GM21423 (cell line): ENCODE measurements around the gene EHMT2.
"Not testable (repeated sequence)": the region's sequence is repeated elsewhere in the genome, so short reads cannot be mapped to it uniquely, and the experiment has no call there.

Source experiments
- ATAC-seq: cut with Tn5 transposase; IDR thresholded peaks from one replicate; pipeline ENCODE4 v1.9.1; 2021; ENCODE audit warnings: mild to moderate bottlenecking, moderate library complexity; ENCODE audit not compliant: unreplicated experiment

EHMT2 gene

GRCh38 chr6:31874084-31874670 is 23.3 kb downstream of the EHMT2 start:
- ATAC-seq, result no peak

- ATAC-seq, result no peak
Measured at GRCh38 chr6:31871046-31871659, 26.3 kb downstream of the EHMT2 start.

GRCh38 chr6:31870385-31870921 is 27.0 kb downstream of the EHMT2 start:
- no peak for ATAC-seq

GRCh38 chr6:31869343-31869742 is 28.2 kb downstream of the EHMT2 start:
- ATAC-seq, result no peak

- not testable (repeated sequence) for ATAC-seq
Measured at GRCh38 chr6:31868658-31868971, 28.9 kb downstream of the EHMT2 start.

- no peak for ATAC-seq
Measured at GRCh38 chr6:31865205-31866118, 32.0 kb downstream of the EHMT2 start.

GRCh38 chr6:31864818-31865204 is 32.7 kb downstream of the EHMT2 start:
- no peak for ATAC-seq

GRCh38 chr6:31864123-31864562 is 33.4 kb downstream of the EHMT2 start:
- ATAC-seq, result not testable (repeated sequence)

- ATAC-seq, result peak; percentile 95
Measured at GRCh38 chr6:31862344-31863235, 34.9 kb downstream of the EHMT2 start, which contains the start of gene NEU1. TSS of gene NEU1 (minus strand) at chr6:31862821. CDS start at chr6:31862776, 45 bp downstream.

- ATAC-seq, result no peak
Measured at GRCh38 chr6:31861919-31862343, 35.6 kb downstream of the EHMT2 start.

- no peak for ATAC-seq
Measured at GRCh38 chr6:31861150-31861549, 36.3 kb downstream of the EHMT2 start.

- no peak for ATAC-seq
Measured at GRCh38 chr6:31860349-31860748, 37.1 kb downstream of the EHMT2 start.

- no peak for ATAC-seq
Measured at GRCh38 chr6:31859923-31860322, 37.6 kb downstream of the EHMT2 start.

- no peak for ATAC-seq
Measured at GRCh38 chr6:31858707-31859106, 38.8 kb downstream of the EHMT2 start.

GRCh38 chr6:31857774-31858173 is 39.7 kb downstream of the EHMT2 start:
- ATAC-seq, result not testable (repeated sequence)

- ATAC-seq, result not testable (repeated sequence)
Measured at GRCh38 chr6:31851980-31852718, 45.3 kb downstream of the EHMT2 start.

- ATAC-seq, result no peak
Measured at GRCh38 chr6:31851485-31851832, 46.0 kb downstream of the EHMT2 start.

GRCh38 chr6:31850765-31851484 is 46.6 kb downstream of the EHMT2 start:
- no peak for ATAC-seq

GRCh38 chr6:31847276-31847978 is 50.1 kb downstream of the EHMT2 start:
- no peak for ATAC-seq
